H9 (cell line): ENCODE data around the gene CDK9. TPM values are rescaled to one million over a fixed set of nuclear protein-coding genes. Genes with fewer than 3 reads are reported as not detected.

ENCODE experiments used
- DNase-seq: peaks from one replicate; pipeline ENCODE4 v3.0.0-alpha.2; 2017
- H2AFZ ChIP-seq: one replicate; pipeline ENCODE4 v1.6.1; 2013; ENCODE audit warnings: mild to moderate bottlenecking, low read length, control low read depth, moderate library complexity
- H2AK5ac ChIP-seq: 2 replicates; pipeline ENCODE4 v1.6.1; 2013; ENCODE audit warnings: low read length, control low read depth, mixed read lengths; ENCODE audit not compliant: insufficient read length
- H2BK120ac ChIP-seq: one replicate; pipeline ENCODE4 v1.6.1; 2013; ENCODE audit warnings: low read depth, mild to moderate bottlenecking, low read length, control low read depth, inconsistent platforms; ENCODE audit not compliant: poor library complexity, severe bottlenecking
- H2BK12ac ChIP-seq: 2 replicates; pipeline ENCODE4 v1.6.1; 2013; ENCODE audit warnings: low read length, control low read depth, mixed read lengths, low read depth; ENCODE audit not compliant: insufficient read length
- H2BK15ac ChIP-seq: 2 replicates; pipeline ENCODE4 v1.6.1; 2013; ENCODE audit warnings: low read depth, low read length, control low read depth
- H2BK20ac ChIP-seq: one replicate; pipeline ENCODE4 v1.6.1; 2013; ENCODE audit warnings: low read depth, mild to moderate bottlenecking, low read length, control low read depth, inconsistent platforms; ENCODE audit not compliant: poor library complexity, severe bottlenecking
- H2BK5ac ChIP-seq: 2 replicates; pipeline ENCODE4 v1.6.1; 2013; ENCODE audit warnings: low read length, control low read depth, mixed read lengths; ENCODE audit not compliant: insufficient read length
- H3K14ac ChIP-seq: 2 replicates; pipeline ENCODE4 v1.6.1; 2013; ENCODE audit warnings: low read length, control low read depth; ENCODE audit not compliant: insufficient read depth
- H3K18ac ChIP-seq: 2 replicates; pipeline ENCODE4 v1.6.1; 2013; ENCODE audit warnings: low read depth, mild to moderate bottlenecking, mixed read lengths, low read length, control low read depth; ENCODE audit not compliant: insufficient read length
- H3K23ac ChIP-seq: 2 replicates; pipeline ENCODE4 v1.6.1; 2013; ENCODE audit warnings: low read length, control low read depth, mixed read lengths, low read depth; ENCODE audit not compliant: insufficient read length
- H3K23me2 ChIP-seq: 2 replicates; pipeline ENCODE4 v1.6.1; 2013; ENCODE audit warnings: low read depth, mild to moderate bottlenecking, mixed read lengths, low read length, control low read depth; ENCODE audit not compliant: insufficient read length, poor library complexity, severe bottlenecking
- H3K27ac ChIP-seq: 2 replicates; pipeline ENCODE4 v1.5.1; 2013; ENCODE audit warnings: low read length, control low read depth, mixed read lengths, low read depth; ENCODE audit not compliant: insufficient read length
- H3K27me3 ChIP-seq: 2 replicates; pipeline ENCODE4 v1.6.1; 2013; ENCODE audit warnings: low read length, control low read depth, inconsistent platforms; ENCODE audit not compliant: insufficient read depth
- H3K4ac ChIP-seq: 2 replicates; pipeline ENCODE4 v1.6.1; 2013; ENCODE audit warnings: low read depth, mild to moderate bottlenecking, control low read depth, inconsistent platforms, low read length, moderate library complexity
- H3K4me1 ChIP-seq: 2 replicates; pipeline ENCODE4 v1.6.1; 2013; ENCODE audit warnings: low read length, control low read depth, inconsistent platforms; ENCODE audit not compliant: insufficient read depth
- H3K4me2 ChIP-seq: 2 replicates; pipeline ENCODE4 v1.6.1; 2013; ENCODE audit warnings: low read length, control low read depth, mixed read lengths; ENCODE audit not compliant: insufficient read length, insufficient read depth
- H3K56ac ChIP-seq: 2 replicates; pipeline ENCODE4 v1.6.1; 2013; ENCODE audit warnings: low read depth, mild to moderate bottlenecking, mixed read lengths, low read length, control low read depth; ENCODE audit not compliant: insufficient read length
- H3K79me1 ChIP-seq: 2 replicates; pipeline ENCODE4 v1.6.1; 2013; ENCODE audit warnings: low read depth, mild to moderate bottlenecking, moderate library complexity, low read length, control low read depth, inconsistent platforms; ENCODE audit not compliant: insufficient read depth, poor library complexity, severe bottlenecking
- H3K79me2 ChIP-seq: 2 replicates; pipeline ENCODE4 v1.6.1; 2013; ENCODE audit warnings: low read length, control low read depth, inconsistent platforms; ENCODE audit not compliant: insufficient read depth
- H3K9ac ChIP-seq: 2 replicates; pipeline ENCODE4 v1.6.1; 2013; ENCODE audit warnings: low read length, control low read depth, mixed read lengths; ENCODE audit not compliant: insufficient read length; ENCODE audit errors: extremely low read depth
- H3K9me3 ChIP-seq: one replicate; pipeline ENCODE4 v1.6.1; 2013; ENCODE audit warnings: low read depth, low read length, inconsistent platforms; ENCODE audit not compliant: control insufficient read depth
- H3T11ph ChIP-seq: one replicate; pipeline ENCODE4 v1.6.1; 2013; ENCODE audit warnings: mild to moderate bottlenecking, low read length, control low read depth, inconsistent platforms
- H4K20me1 ChIP-seq: one replicate; pipeline ENCODE4 v1.6.1; 2013; ENCODE audit not compliant: control insufficient read depth, insufficient read length, insufficient read depth
- H4K5ac ChIP-seq: 2 replicates; pipeline ENCODE4 v1.6.1; 2013; ENCODE audit warnings: low read depth, mild to moderate bottlenecking, mixed read lengths, low read length, control low read depth; ENCODE audit not compliant: insufficient read length
- H4K8ac ChIP-seq: replicated peaks from 2 replicates; pipeline ENCODE4 v1.6.1; 2013; ENCODE audit warnings: low read length, control low read depth, mixed read lengths, low read depth; ENCODE audit not compliant: insufficient read length
- H4K91ac ChIP-seq: 2 replicates; pipeline ENCODE4 v1.6.1; 2013; ENCODE audit warnings: low read depth, mild to moderate bottlenecking, moderate library complexity, mixed read lengths, low read length, control low read depth; ENCODE audit not compliant: insufficient read length
- H3K27ac Mint-ChIP-seq, 3 experiments: 2 replicates in 2 of 3; 3 replicates in 1 of 3; pipeline ENCODE4 v1.8.0; 2020 to 2021; ENCODE audit warnings: mixed read lengths in 3 of 3, mild to moderate bottlenecking in 1 of 3, moderate library complexity in 1 of 3
- H3K27me3 Mint-ChIP-seq: 2 replicates; pipeline ENCODE4 v1.8.0; 2021; ENCODE audit warnings: low read depth, mild to moderate bottlenecking, moderate library complexity, mixed read lengths
- H3K36me3 Mint-ChIP-seq, 3 experiments: 2 replicates in 2 of 3; 3 replicates in 1 of 3; pipeline ENCODE4 v1.8.0; 2020 to 2021; ENCODE audit warnings: low read depth in 3 of 3, mixed read lengths in 3 of 3; ENCODE audit not compliant: insufficient read depth in 1 of 3
- H3K4me1 Mint-ChIP-seq, 2 experiments: 2 replicates each; pipeline ENCODE4 v1.8.0; 2020; ENCODE audit warnings: mixed read lengths in 2 of 2
- H3K4me3 Mint-ChIP-seq, 2 experiments: 2 replicates in 1 of 2; 3 replicates in 1 of 2; pipeline ENCODE4 v1.8.0; 2020 to 2021; ENCODE audit warnings: mild to moderate bottlenecking in 2 of 2, mixed read lengths in 2 of 2, moderate library complexity in 1 of 2
- H3K9me3 Mint-ChIP-seq, 2 experiments: 2 replicates in 1 of 2; 3 replicates in 1 of 2; pipeline ENCODE4 v1.8.0; 2020; ENCODE audit warnings: mild to moderate bottlenecking in 2 of 2, mixed read lengths in 2 of 2, moderate library complexity in 1 of 2
- WGBS: extraction: QIAGEN DNeasy Blood & Tissue Kit; methylation state at CpG from one replicate; pipeline ENCODE4 v1.1.7; 2013; ENCODE audit warnings: missing lambda C conversion rate, low lambda C conversion rate, mixed read lengths; ENCODE audit not compliant: insufficient read length; ENCODE audit errors: extremely low coverage; 5-methylcytosine and 5-hydroxymethylcytosine counted together
- total RNA-seq: library from RNA; stranded (reverse); gene quantifications from 2 replicates; pipeline ENCODE4 v1.2.1, GENCODE V29; 2021
- TF ChIP-seq, protein P1 (sequence below): fragments of 200-600 bp; sonication (generic); conservative IDR thresholded peaks from 3 replicates; pipeline ENCODE4 v1.8.0; 2021; ENCODE audit warnings: antibody characterized with exemption, mild to moderate bottlenecking

Gene CDK9
- total RNA-seq, 1 experiment from 2014 or later, result 85.7 TPM

GRCh38 chr9:127792417-127793031 is 6.7 kb downstream of the CDK9 start:
- Histone ChIP-seq H3K23ac (no peak overlapping the region), H4K20me1 (no peaks in the 10 kb centered on the region), H3K23me2 (no peaks in the 10 kb centered on the region), H3K27ac (no peak overlapping the region), H3K79me2 (no peaks in the 10 kb centered on the region; the same call in 1 of the 2 replicates), H2BK5ac (no peak overlapping the region), H3K27me3 (no peaks in the 10 kb centered on the region), H2AFZ (no peak overlapping the region), H3K4me1 (no peaks in the 10 kb centered on the region), H3K4ac (no peak overlapping the region), H3K14ac (no peak overlapping the region), H3K4me2 (no peak overlapping the region), H3T11ph (no peak overlapping the region), H4K5ac (no peak overlapping the region), H3K79me1 (peaks cover 11% of the 10 kb centered on the region), H2BK15ac (no peak overlapping the region), H2BK20ac (no peak overlapping the region), H3K9me3 (no peaks in the 10 kb centered on the region), H3K18ac (no peak overlapping the region), H2AK5ac (no peak overlapping the region), H2BK120ac (no peak overlapping the region), H2BK12ac (no peak overlapping the region), H3K56ac (no peak overlapping the region), H3K9ac (no peak overlapping the region), H4K91ac (no peak overlapping the region), H4K8ac (no peak overlapping the region)
- Mint-ChIP-seq H3K27ac (peak overlapping the region in 2 of 3 experiments; percentile 73 to 86; a peak in 3 of 7 replicates), H3K36me3 (peaks cover 31 to 50% (median 48%) of the 10 kb centered on the region in 3 experiments), H3K9me3 (no peaks in the 10 kb centered on the region), H3K27me3 (peaks cover 5% of the 10 kb centered on the region; the same call in 1 of the 2 replicates), H3K4me1 (peaks cover 6 to 10% of the 10 kb centered on the region in 2 experiments), H3K4me3 (no peak overlapping the region)
- no CpG with 5 or more reads among the region's 7 CpGs for WGBS
- TF ChIP-seq, protein P1, sequence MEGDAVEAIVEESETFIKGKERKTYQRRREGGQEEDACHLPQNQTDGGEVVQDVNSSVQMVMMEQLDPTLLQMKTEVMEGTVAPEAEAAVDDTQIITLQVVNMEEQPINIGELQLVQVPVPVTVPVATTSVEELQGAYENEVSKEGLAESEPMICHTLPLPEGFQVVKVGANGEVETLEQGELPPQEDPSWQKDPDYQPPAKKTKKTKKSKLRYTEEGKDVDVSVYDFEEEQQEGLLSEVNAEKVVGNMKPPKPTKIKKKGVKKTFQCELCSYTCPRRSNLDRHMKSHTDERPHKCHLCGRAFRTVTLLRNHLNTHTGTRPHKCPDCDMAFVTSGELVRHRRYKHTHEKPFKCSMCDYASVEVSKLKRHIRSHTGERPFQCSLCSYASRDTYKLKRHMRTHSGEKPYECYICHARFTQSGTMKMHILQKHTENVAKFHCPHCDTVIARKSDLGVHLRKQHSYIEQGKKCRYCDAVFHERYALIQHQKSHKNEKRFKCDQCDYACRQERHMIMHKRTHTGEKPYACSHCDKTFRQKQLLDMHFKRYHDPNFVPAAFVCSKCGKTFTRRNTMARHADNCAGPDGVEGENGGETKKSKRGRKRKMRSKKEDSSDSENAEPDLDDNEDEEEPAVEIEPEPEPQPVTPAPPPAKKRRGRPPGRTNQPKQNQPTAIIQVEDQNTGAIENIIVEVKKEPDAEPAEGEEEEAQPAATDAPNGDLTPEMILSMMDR, result no peak
- no peak for DNase-seq
